K562 (cell line): Measurements from ENCODE around the gene MECR. TPM values are rescaled to one million over a fixed set of nuclear protein-coding genes. Genes with fewer than 3 reads are reported as not detected.

ENCODE experiments used
- CXXC5 ChIP-seq: fragments of 250-450 bp; sonication (Bioruptor Pico); IDR thresholded peaks from 2 replicates; pipeline ENCODE4 v1.8.0; 2022; ENCODE audit warnings: inconsistent platforms, mild to moderate bottlenecking, moderate library complexity
- MED1 ChIP-seq: sonication (generic); formaldehyde crosslinking; IDR thresholded peaks from 2 replicates; pipeline ENCODE4 v1.8.1; 2023; ENCODE audit warnings: missing genetic modification reagents, borderline replicate concordance
- MYC ChIP-seq, 2 experiments: fragments of 250-450 bp in 1 of 2; sonication (Bioruptor Pico) in 1 of 2; IDR thresholded peaks; 2 replicates each; pipeline versions ENCODE4 v1.5.1 to v1.6.1; 2012 to 2021; ENCODE audit warnings: low read depth in 2 of 2, borderline replicate concordance in 1 of 2, improper control_type of control experiment in 1 of 2, low read length in 1 of 2, mild to moderate bottlenecking in 1 of 2, moderate library complexity in 1 of 2
- NR4A1 ChIP-seq, 2 experiments: fragments of 250-450 bp in 1 of 2; fragments of 450-650 bp in 1 of 2; sonication (Bioruptor Pico) in 1 of 2; IDR thresholded peaks; 2 replicates each; pipeline versions ENCODE4 v1.4.0 to v1.6.1; 2016 to 2020; ENCODE audit warnings: mild to moderate bottlenecking in 2 of 2, missing compliant biosample characterization in 1 of 2, missing genetic modification characterization in 1 of 2, moderate library complexity in 1 of 2
- TEAD1 ChIP-seq, 2 experiments: fragments of 450-650 bp in 1 of 2; sonication (generic) in 1 of 2; formaldehyde crosslinking; IDR thresholded peaks; 2 replicates each; pipeline versions ENCODE4 v1.4.0 to v1.8.0; 2020 to 2022; ENCODE audit warnings: mild to moderate bottlenecking in 2 of 2, missing genetic modification reagents in 1 of 2
- ZBTB43 ChIP-seq: sonication (generic); formaldehyde crosslinking; IDR thresholded peaks from 2 replicates; pipeline ENCODE4 v1.8.0; 2023; ENCODE audit warnings: mild to moderate bottlenecking, missing genetic modification reagents
- ZNF318 ChIP-seq, 2 experiments: fragments of 450-650 bp; IDR thresholded peaks; 2 replicates each; pipeline ENCODE4 v1.6.1; 2016; ENCODE audit warnings: mild to moderate bottlenecking in 2 of 2, borderline replicate concordance in 1 of 2, low read depth in 1 of 2, moderate library complexity in 1 of 2
- ZNF592 ChIP-seq: fragments of 450-650 bp; IDR thresholded peaks from 2 replicates; pipeline ENCODE4 v1.6.1; 2017; ENCODE audit warnings: antibody characterized with exemption, mild to moderate bottlenecking
- ZNF655 ChIP-seq: fragments of 250-450 bp; sonication (Bioruptor Pico); IDR thresholded peaks from 2 replicates; pipeline ENCODE4 v1.5.0; 2021
- polyA plus RNA-seq, 8 experiments: library from polyadenylated mRNA; depleted of rRNA in 4 of 8; stranded (reverse) in 5 of 8; unstranded in 3 of 8; fragments of >200 nt; fragmentation: Nextera tagmentation in 2 of 8; fragmentation: Illumina TruSeq in 1 of 8; extraction: Ambion mirVana in 2 of 8; extraction: Trizol in 1 of 8; gene quantifications; 2 replicates each; pipeline versions ENCODE4 v1.2.1 to v1.2.3, GENCODE V29; 2011 to 2014; ENCODE audit warnings: inconsistent platforms in 1 of 8, missing spikeins in 1 of 8
- total RNA-seq, 7 experiments: library from RNA; depleted of rRNA in 6 of 7; stranded (reverse); fragments of >200 nt in 6 of 7; fragmentation: Illumina TruSeq in 2 of 7; extraction: Trizol in 2 of 7; gene quantifications; 2 replicates each; pipeline versions ENCODE4 v1.2.1 to v1.2.3, GENCODE V29; 2011 to 2021; ENCODE audit warnings: low replicate concordance in 1 of 7

MECR gene
- total and polyA plus RNA-seq, 9 of the 15 experiments (the other 6 are each of a cell fraction or from before 2014, with no cell fraction given): 10.4 to 58.6 (median 42.9) TPM

- TF ChIP-seq MYC (IDR thresholded peaks at IDR 0.05; ENCODE audit: low read depth, low read length) (no peak), MYC (CRISPR knock-in tag; IDR thresholded peaks at IDR 0.05; ENCODE audit: borderline replicate concordance, low read depth) (no peak), ZBTB43 (0 out of 2 replicates have a peak, but pooled peaks have one; percentile 69), ZNF592 (no peak), MED1 (no peak), ZNF318 (IDR thresholded peaks at IDR 0.05; ENCODE audit: borderline replicate concordance in 1 of 2, low read depth in 1 of 2) (no peak), CXXC5 (0 out of 2 replicates have a peak, but pooled peaks have one; percentile 27), TEAD1 (CRISPR knock-in tag; IDR thresholded peaks at IDR 0.05) (peak in 1 of 2 experiments; percentile 36; a peak in 1 of 4 replicates), ZNF655 (CRISPR knock-in tag) (no peak), NR4A1 (CRISPR knock-in tag; IDR thresholded peaks at IDR 0.05) (no peak), NR4A1 (tag; IDR thresholded peaks at IDR 0.05) (no peak)
Observed at GRCh38 chr1:29237129-29237821, 6.5 kb upstream of the MECR start (continued).
